Neural crest cell (in vitro differentiated cells): ENCODE measurements around the gene UBE2M. TPM values are rescaled to one million over a fixed set of nuclear protein-coding genes. Genes with fewer than 3 reads are reported as not detected.

ENCODE experiments used
- DNase-seq: peaks from one replicate; pipeline ENCODE4 v3.0.0; 2021; ENCODE audit warnings: low read depth, mixed read lengths, low spot score
- H3K27ac Mint-ChIP-seq: one replicate; pipeline ENCODE4 v1.8.0; 2021; ENCODE audit warnings: mild to moderate bottlenecking, mixed read lengths; ENCODE audit not compliant: unreplicated experiment
- H3K27me3 Mint-ChIP-seq: 2 replicates; pipeline ENCODE4 v1.8.0; 2021; ENCODE audit warnings: low read depth, mild to moderate bottlenecking, mixed read lengths
- H3K36me3 Mint-ChIP-seq: 2 replicates; pipeline ENCODE4 v1.8.0; 2021; ENCODE audit warnings: low read depth, mild to moderate bottlenecking, mixed read lengths
- H3K4me1 Mint-ChIP-seq: 2 replicates; pipeline ENCODE4 v1.8.0; 2021; ENCODE audit warnings: mixed read lengths
- H3K4me3 Mint-ChIP-seq: one replicate; pipeline ENCODE4 v1.8.0; 2021; ENCODE audit warnings: mild to moderate bottlenecking, mixed read lengths
- H3K9me3 Mint-ChIP-seq: 2 replicates; pipeline ENCODE4 v1.8.0; 2021; ENCODE audit warnings: mixed read lengths
- total RNA-seq: library from RNA; stranded (reverse); gene quantifications from 2 replicates; pipeline ENCODE4 v1.2.1, GENCODE V29; 2021
- TF ChIP-seq, protein P1 (sequence below): fragments of 200-600 bp; sonication (generic); conservative IDR thresholded peaks from 2 replicates; pipeline ENCODE4 v1.5.0; 2021; ENCODE audit warnings: antibody characterized with exemption, mild to moderate bottlenecking

The UBE2M gene
- total RNA-seq, 1 donor from 2014 or later = 113 TPM

DNA sequence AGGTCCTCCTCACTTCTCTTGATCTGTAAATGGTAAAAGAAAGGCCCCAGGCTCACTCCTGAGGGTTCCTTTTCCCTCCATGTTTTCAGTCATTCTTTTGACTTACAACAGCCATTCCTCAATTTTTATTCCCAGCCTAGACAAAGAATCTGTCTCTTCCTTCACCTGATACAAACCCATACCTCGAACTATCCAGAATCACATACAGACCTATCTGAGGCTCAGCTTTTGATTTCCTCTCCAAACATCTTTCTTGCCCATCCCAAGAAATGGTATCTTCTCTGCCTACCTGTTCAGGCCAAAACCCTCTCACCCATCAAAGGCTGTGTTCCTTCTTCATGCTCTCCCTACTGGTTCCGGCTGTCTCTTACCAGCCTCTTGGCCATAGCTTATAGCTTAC, 5.8 kb downstream of the UBE2M start:
- Mint-ChIP-seq H3K36me3 (peaks cover 40% of the 10 kb centered on the region), H3K27ac (no peak overlapping the region), H3K4me3 (peak overlapping the region; percentile 77), H3K9me3 (no peaks in the 10 kb centered on the region), H3K4me1 (peaks cover 58% of the 10 kb centered on the region), H3K27me3 (peaks cover 27% of the 10 kb centered on the region)
- TF ChIP-seq, protein P1, sequence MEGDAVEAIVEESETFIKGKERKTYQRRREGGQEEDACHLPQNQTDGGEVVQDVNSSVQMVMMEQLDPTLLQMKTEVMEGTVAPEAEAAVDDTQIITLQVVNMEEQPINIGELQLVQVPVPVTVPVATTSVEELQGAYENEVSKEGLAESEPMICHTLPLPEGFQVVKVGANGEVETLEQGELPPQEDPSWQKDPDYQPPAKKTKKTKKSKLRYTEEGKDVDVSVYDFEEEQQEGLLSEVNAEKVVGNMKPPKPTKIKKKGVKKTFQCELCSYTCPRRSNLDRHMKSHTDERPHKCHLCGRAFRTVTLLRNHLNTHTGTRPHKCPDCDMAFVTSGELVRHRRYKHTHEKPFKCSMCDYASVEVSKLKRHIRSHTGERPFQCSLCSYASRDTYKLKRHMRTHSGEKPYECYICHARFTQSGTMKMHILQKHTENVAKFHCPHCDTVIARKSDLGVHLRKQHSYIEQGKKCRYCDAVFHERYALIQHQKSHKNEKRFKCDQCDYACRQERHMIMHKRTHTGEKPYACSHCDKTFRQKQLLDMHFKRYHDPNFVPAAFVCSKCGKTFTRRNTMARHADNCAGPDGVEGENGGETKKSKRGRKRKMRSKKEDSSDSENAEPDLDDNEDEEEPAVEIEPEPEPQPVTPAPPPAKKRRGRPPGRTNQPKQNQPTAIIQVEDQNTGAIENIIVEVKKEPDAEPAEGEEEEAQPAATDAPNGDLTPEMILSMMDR = no peak
- DNase-seq = no peak

DNA sequence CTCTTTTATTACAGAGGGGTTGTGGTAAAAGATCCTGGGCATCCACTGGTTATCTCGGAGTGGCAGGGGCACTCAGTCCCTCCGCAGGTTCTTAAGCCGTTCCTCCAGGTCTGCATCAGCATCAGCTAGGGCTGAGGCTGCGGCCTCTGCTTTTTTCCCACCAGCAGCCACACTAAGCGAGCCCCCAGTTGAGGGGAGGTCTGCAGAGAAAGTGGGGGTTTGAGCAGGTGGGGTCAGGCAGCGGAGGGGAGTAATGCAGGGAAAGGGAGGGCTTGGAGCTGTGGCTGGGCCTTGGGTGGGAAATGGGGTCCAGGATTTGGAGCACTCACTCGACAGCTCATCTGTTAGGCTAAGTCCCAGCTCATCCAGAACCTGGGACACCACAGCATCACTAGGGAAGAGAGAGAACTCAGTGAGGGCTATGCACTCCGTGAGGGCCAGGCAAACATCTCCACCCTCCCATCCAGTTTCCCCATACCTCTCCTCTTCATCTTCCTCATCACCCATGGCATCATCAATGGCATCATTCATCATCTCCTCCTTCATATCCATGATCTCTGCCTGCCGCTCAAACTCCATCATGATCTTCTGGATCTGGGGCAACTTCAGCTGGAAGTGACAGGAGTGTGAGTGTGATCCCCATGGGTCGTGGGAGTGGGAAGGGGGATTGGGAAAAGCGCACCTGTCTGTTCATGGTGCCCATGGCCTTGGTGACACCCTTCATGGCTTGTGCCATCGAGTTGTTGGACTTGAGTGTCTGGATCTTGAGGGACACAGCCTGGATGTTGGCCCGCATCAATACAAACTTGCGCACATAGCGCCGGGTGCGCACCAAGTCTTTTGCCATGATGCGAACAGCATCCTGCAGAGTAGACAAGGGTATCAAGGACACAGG, 6.6 kb downstream of the UBE2M start:
- DNase-seq = no peak
- H3K27ac Mint-ChIP-seq = no peak overlapping the region
- peaks cover 45% of the 10 kb centered on the region for H3K36me3 Mint-ChIP-seq
- H3K4me1 Mint-ChIP-seq = peaks cover 53% of the 10 kb centered on the region
- H3K9me3 Mint-ChIP-seq = no peaks in the 10 kb centered on the region
- H3K27me3 Mint-ChIP-seq = peaks cover 27% of the 10 kb centered on the region
- TF ChIP-seq, protein P1 = no peak
- H3K4me3 Mint-ChIP-seq = peak overlapping the region; percentile 77

DNA sequence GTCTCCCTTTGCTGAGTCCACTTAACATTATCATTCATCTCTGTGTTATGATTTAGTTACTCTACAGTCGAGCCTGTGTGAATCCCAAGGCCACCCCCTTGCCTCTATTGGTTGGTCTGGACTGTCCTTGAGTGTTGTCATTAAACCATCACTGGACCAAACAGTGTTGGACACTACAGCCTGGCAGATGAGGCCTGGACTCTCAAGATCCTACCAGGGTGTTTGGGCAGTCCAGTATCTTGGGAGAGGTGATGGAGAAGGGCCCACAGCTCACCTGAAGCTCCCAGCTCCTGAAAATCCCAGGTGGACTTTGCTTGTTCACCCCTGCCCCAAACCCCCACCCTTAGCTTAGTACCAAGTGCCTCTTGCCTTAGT, 7.3 kb downstream of the UBE2M start:
- peaks cover 53% of the 10 kb centered on the region for H3K4me1 Mint-ChIP-seq
- H3K27me3 Mint-ChIP-seq = peaks cover 33% of the 10 kb centered on the region
- H3K36me3 Mint-ChIP-seq = peaks cover 47% of the 10 kb centered on the region
- H3K9me3 Mint-ChIP-seq = no peaks in the 10 kb centered on the region
- TF ChIP-seq, protein P1 = no peak
- no peak for DNase-seq
- H3K27ac Mint-ChIP-seq = no peak overlapping the region
- peak overlapping the region; percentile 77 for H3K4me3 Mint-ChIP-seq

DNA sequence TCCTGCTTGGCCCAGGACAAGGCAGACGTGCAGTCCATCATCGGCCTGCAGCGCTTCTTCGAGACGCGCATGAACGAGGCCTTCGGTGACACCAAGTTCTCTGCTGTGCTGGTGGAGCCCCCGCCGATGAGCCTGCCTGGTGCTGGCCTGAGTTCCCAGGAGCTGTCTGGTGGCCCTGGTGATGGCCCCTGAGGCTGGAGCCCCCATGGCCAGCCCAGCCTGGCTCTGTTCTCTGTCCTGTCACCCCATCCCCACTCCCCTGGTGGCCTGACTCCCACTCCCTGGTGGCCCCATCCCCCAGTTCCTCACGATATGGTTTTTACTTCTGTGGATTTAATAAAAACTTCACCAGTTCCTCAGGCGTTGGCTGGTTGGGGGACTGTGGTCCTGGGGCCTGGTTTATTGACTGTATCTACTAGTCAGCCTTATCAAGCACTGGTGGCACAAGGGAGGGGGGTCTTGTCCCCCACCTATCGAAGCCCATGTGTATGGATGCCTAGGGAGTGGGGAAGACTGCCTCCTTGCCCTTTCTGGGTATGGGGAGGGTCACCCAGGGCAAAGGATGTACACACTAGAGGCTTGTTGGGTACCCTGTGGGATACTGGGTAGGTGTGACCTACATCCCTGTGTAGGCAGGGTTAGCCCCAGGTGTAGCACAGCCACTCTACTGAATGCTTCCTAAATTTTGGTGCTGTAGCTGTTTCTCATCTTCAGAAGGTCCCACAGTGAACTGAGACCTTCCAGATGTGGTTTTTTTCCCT, 7.9 kb downstream of the UBE2M start:
- TF ChIP-seq, protein P1 = no peak
- Mint-ChIP-seq H3K4me3 (peak overlapping the region; percentile 77), H3K36me3 (peaks cover 53% of the 10 kb centered on the region), H3K27me3 (peaks cover 39% of the 10 kb centered on the region), H3K27ac (no peak overlapping the region), H3K9me3 (no peaks in the 10 kb centered on the region), H3K4me1 (peaks cover 58% of the 10 kb centered on the region)
- no peak for DNase-seq

DNA sequence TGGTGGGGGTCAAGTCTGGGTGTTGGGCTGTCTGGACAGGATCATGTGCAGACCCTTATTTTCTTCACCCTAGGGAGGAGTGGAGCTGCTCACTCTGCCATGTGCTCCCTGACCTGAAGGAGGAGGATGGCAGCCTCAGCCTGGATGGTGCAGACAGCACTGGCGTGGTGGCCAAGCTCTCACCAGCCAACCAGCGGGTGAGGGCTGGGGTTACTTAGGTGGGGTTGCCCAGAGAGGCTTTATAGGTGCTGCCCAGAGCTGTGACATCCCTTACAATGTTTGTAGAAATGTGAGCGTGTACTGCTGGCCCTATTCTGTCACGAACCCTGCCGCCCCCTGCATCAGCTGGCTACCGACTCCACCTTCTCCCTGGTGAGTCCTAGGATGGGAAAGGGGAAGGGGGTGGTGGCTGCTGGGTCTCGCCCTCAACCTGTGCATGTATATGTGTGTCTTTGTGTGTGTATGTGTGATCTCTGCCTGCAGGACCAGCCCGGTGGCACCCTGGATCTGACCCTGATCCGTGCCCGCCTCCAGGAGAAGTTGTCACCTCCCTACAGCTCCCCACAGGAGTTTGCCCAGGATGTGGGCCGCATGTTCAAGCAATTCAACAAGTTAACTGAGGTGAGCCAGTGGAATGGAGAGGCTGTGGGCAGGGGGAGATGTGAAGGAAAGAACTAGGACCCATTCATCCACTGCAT, 8.6 kb downstream of the UBE2M start:
- Mint-ChIP-seq H3K36me3 (peaks cover 48% of the 10 kb centered on the region), H3K4me1 (peaks cover 53% of the 10 kb centered on the region), H3K27ac (no peak overlapping the region), H3K4me3 (peak overlapping the region; percentile 74), H3K9me3 (no peaks in the 10 kb centered on the region), H3K27me3 (peaks cover 32% of the 10 kb centered on the region)
- TF ChIP-seq, protein P1 = no peak
- DNase-seq = no peak
